BJ (cell line): Measurements from ENCODE around the gene PMVK. TPM values are rescaled to one million over a fixed set of nuclear protein-coding genes. Genes with fewer than 3 reads are reported as not detected.

Source experiments
- CTCF ChIA-PET: fragments of 350-600 bp; formaldehyde crosslinking; extraction: SDS; loops from one replicate; lab custom pipeline; 2021; ENCODE audit warnings: antibody characterized with exemption, inconsistent platforms; lab: Yijun Ruan, JAX
- POLR2A ChIA-PET: fragments of 300-600 bp; sonication (Branson Sonifier 250); formaldehyde crosslinking; extraction: SDS; loops from one replicate; lab custom pipeline; 2021; ENCODE audit warnings: antibody characterized with exemption; lab: Charles Lee
- DNase-seq: peaks from one replicate; pipeline ENCODE4 v3.0.0-alpha.2; 2011; ENCODE audit warnings: low read depth
- H3K27me3 ChIP-seq: 2 replicates; pipeline ENCODE4 v1.6.0; 2011; ENCODE audit warnings: low read length; ENCODE audit not compliant: control insufficient read depth, insufficient read depth
- H3K36me3 ChIP-seq: 2 replicates; pipeline ENCODE4 v1.5.1; 2011; ENCODE audit warnings: low read length; ENCODE audit not compliant: control insufficient read depth, insufficient read depth
- H3K4me3 ChIP-seq: 2 replicates; pipeline ENCODE4 v1.5.1; 2011; ENCODE audit warnings: low read depth, mild to moderate bottlenecking, control low read depth, low read length
- polyA plus RNA-seq: library from polyadenylated mRNA; depleted of rRNA; stranded (reverse); fragments of >200 nt; gene quantifications from 2 replicates; pipeline ENCODE4 v1.2.3, GENCODE V29; 2011
- TF ChIP-seq, protein P1 (sequence below): IDR thresholded peaks from 2 replicates; pipeline ENCODE4 v1.5.1; 2011; ENCODE audit warnings: low read depth, mild to moderate bottlenecking, control low read depth, inconsistent platforms, low read length, moderate library complexity; ENCODE audit not compliant: insufficient read depth

The PMVK gene
- polyA plus RNA-seq, 1 experiment = 38.4 TPM

DNA sequence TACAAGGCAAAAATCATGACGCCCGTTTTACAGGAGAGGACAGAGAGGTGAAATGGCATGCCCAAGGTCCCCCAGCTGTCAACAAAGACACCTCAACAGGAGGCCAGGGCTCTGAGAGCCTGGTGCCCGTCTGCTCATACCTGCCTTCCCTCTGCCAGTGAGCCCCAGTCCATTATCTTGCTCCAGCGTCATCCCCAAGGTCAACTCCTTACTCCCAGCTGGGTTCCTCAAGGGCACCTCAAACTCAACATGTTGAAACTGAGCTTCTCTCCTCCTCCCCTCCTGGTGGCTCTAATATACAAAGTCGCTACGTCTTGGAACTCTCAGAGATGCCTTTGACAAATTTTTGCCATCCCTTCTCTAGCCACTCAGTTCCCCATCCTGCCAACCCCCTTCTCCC is 16.1 kb upstream of the PMVK start:
- CTCF ChIA-PET = interaction anchor here (1.0 to 5.8 kb wide), 5 partner anchors 46 to 132 kb away, joined by 3 to 36 read pairs (median 5); no protein-coding TSS in a partner anchor

DNA sequence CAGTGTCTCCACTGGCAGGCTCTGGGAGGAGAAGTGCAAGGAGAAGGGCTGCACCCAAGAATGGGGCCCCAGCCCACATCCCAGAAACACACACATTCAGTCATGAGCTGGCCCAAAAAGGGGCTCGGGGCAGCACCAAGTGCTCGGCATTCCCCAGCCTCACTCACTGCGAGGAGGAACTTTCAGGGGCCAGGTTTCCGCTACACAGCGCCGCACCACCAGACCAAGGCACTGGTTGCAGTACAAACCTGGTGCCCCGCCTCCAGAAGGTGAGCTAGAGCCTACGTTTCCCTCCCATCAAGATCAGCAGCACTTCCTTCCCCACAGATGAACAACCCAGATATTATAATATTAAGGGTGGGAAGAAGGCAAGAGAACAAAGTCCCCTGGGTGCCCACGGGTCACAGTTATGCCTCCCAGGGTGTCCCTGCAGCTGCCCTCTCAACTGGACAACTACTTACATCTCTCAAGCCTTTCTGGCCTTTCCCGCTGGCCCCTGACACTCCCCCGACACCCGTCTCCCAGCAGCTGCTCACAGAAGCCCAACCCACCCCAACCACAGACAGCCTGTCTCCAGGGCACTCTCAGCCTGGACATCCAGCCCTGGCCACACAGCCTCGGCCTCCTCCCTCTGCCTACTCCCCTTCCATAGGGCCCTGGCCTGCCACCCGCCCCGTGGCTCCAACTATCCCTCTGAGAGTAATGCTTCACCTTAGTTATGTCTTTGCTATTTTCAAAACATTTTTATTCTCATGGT is 15.6 kb upstream of the PMVK start:
- Histone ChIP-seq H3K36me3 (peaks cover 9% of the 10 kb centered on the region), H3K4me3 (no peak overlapping the region), H3K27me3 (no peaks in the 10 kb centered on the region)
- POLR2A ChIA-PET = no interaction called here
- TF ChIP-seq, protein P1, sequence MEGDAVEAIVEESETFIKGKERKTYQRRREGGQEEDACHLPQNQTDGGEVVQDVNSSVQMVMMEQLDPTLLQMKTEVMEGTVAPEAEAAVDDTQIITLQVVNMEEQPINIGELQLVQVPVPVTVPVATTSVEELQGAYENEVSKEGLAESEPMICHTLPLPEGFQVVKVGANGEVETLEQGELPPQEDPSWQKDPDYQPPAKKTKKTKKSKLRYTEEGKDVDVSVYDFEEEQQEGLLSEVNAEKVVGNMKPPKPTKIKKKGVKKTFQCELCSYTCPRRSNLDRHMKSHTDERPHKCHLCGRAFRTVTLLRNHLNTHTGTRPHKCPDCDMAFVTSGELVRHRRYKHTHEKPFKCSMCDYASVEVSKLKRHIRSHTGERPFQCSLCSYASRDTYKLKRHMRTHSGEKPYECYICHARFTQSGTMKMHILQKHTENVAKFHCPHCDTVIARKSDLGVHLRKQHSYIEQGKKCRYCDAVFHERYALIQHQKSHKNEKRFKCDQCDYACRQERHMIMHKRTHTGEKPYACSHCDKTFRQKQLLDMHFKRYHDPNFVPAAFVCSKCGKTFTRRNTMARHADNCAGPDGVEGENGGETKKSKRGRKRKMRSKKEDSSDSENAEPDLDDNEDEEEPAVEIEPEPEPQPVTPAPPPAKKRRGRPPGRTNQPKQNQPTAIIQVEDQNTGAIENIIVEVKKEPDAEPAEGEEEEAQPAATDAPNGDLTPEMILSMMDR = no peak
- CTCF ChIA-PET = interaction anchor here (0.9 to 5.8 kb wide), 7 partner anchors 9 to 133 kb away, joined by 3 to 36 read pairs (median 5); partner anchors contain the start of gene PYGO2
- no peak for DNase-seq

More for the DNA sequence above, 16.1 kb upstream of the PMVK start:
- Histone ChIP-seq H3K36me3 (peaks cover 5% of the 10 kb centered on the region), H3K27me3 (no peaks in the 10 kb centered on the region), H3K4me3 (no peak overlapping the region)
- no peak for DNase-seq
- POLR2A ChIA-PET = no interaction called here
- TF ChIP-seq, protein P1 = no peak

DNA sequence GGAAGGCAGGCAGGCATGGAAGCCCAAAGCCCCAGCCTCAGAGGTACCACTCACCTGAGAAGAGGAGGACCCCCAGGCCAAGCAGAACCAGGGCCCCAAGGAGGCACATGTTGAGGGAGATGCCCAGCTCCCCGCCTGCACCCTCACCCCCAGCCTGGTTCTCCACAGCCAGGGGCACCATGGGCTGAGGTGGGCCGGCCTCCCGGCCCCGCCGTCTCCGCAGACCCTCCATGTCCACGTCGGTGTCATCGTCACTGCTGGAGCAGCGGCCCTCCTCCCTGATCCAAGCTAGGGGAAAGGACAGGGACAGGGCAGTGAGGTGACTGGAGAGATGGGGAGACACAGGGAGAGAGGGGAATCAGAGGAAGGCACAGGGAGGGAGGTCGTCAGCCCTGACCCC is 11.6 kb upstream of the PMVK start:
- Histone ChIP-seq H3K27me3 (no peaks in the 10 kb centered on the region), H3K4me3 (no peak overlapping the region), H3K36me3 (peaks cover 13% of the 10 kb centered on the region)
- TF ChIP-seq, protein P1 = no peak
- ChIA-PET CTCF (interaction anchor here (0.7 to 1.1 kb wide), 3 partner anchors 10 to 472 kb away, joined by 3 read pairs; no protein-coding TSS in a partner anchor), POLR2A (no interaction called here)
- no peak for DNase-seq

DNA sequence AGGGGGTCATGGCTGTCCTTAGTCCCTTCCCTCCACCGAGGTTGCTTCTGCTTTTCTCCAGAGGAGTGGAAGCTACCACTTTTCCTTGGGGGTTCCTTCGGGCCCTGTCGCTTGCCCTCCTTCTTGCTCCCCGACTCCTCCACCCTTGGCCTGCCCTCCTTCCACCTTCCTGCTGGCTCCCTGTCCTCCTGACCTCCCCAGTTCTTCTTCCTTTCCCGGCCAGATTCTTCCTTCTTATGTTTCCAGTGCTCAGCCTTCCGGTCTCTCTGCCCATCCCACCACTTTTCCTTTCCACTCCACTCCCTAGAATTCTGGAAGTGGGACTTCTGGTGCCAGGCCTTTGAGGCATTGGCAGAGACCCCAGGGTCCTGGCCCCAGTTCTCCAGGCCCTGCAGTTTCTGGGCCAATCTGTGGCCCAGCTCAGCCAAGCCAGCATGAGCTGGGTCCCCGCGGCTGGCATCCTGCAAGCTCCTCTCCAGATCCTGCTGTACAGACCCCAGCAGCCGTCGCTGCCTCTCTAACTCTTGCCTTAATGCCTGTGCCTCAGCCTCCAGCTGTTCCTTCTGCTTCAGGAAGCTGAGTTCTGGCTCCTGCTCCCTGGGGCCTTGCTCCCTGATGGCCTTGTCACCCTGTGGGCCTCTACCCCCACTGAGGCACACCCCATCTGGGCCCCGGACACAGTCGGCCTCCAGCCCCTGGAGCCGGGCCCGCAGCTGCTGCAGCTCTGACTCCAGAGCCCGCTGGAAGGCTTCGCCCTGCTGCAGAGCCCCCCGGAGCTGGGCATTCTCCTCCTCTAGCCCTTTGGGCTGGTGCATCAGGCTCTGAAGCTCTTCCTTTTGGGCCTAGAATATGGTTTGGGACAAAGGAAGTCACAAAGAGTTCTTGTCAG is 9.7 kb upstream of the PMVK start:
- ChIA-PET POLR2A (no interaction called here), CTCF (interaction anchor here (1.0 to 1.7 kb wide), 3 partner anchors 50 to 387 kb away, joined by 3 to 8 read pairs (median 5); no protein-coding TSS in a partner anchor)
- Histone ChIP-seq H3K4me3 (no peak overlapping the region), H3K36me3 (peaks cover 12% of the 10 kb centered on the region), H3K27me3 (no peaks in the 10 kb centered on the region)
- no peak for DNase-seq
- TF ChIP-seq, protein P1 = no peak
